Calu3 (cell line): ENCODE data around the gene DND1. TPM values are rescaled to one million over a fixed set of nuclear protein-coding genes. Genes with fewer than 3 reads are reported as not detected.
"Not testable (repeated sequence)": the region's sequence is repeated elsewhere in the genome, so short reads cannot be mapped to it uniquely, and the experiment has no call there.

Source experiments
- BruUV-seq: library from RNA; stranded (reverse); fragments of 400-500 nt; replicated peaks from 2 replicates; lab custom pipeline; 2021; lab: Mats Ljungman, UMichigan
- CTCF ChIA-PET: fragments of 300-600 bp; sonication (Branson Sonifier 250); formaldehyde crosslinking; loops from one replicate; lab custom pipeline; 2022; ENCODE audit warnings: antibody characterized with exemption; lab: Charles Lee
- DNase-seq: peaks from one replicate; pipeline ENCODE4 v3.0.0; 2022
- H3K27ac Mint-ChIP-seq: one replicate; pipeline ENCODE4 v1.8.0; 2022; ENCODE audit warnings: mixed read lengths; ENCODE audit not compliant: unreplicated experiment
- H3K27me3 Mint-ChIP-seq: one replicate; pipeline ENCODE4 v1.8.0; 2022; ENCODE audit warnings: mixed read lengths; ENCODE audit not compliant: unreplicated experiment
- H3K36me3 Mint-ChIP-seq: one replicate; pipeline ENCODE4 v1.8.0; 2022; ENCODE audit warnings: mild to moderate bottlenecking, moderate library complexity, mixed read lengths; ENCODE audit not compliant: insufficient read depth, unreplicated experiment
- H3K4me1 Mint-ChIP-seq: one replicate; pipeline ENCODE4 v1.8.0; 2022; ENCODE audit warnings: mild to moderate bottlenecking, low read depth, mixed read lengths; ENCODE audit not compliant: unreplicated experiment
- H3K4me3 Mint-ChIP-seq: one replicate; pipeline ENCODE4 v1.8.0; 2022; ENCODE audit warnings: mild to moderate bottlenecking, low read depth, moderate library complexity, mixed read lengths; ENCODE audit not compliant: unreplicated experiment
- H3K9me3 Mint-ChIP-seq: one replicate; pipeline ENCODE4 v1.8.0; 2022; ENCODE audit warnings: low read depth, mixed read lengths; ENCODE audit not compliant: unreplicated experiment
- CTCF ChIP-seq: fragments of 200-600 bp; IDR thresholded peaks from one replicate; pipeline ENCODE4 v1.8.0; 2022; ENCODE audit warnings: antibody characterized with exemption; ENCODE audit not compliant: unreplicated experiment
- intact Hi-C: fragments of 100-400 bp; cut with micrococcal nuclease; formaldehyde crosslinking; loops from one replicate; pipeline ENCODE4 v1.10.0; 2022; ENCODE audit not compliant: unreplicated experiment
- total RNA-seq: library from RNA; stranded (reverse); gene quantifications from 2 replicates; pipeline ENCODE4 v1.2.3, GENCODE V29; 2022

DND1 gene
- total RNA-seq, 1 experiment from 2014 or later = 2.9 TPM

GRCh38 chr5:140664359-140665119, 8.8 kb downstream of the DND1 start, which contains the start of gene WDR55:
WDR55 (plus strand) TSS chr5:140664904; CDS start chr5:140664913, 9 bp downstream.
- H3K4me1 Mint-ChIP-seq = peaks cover 23% of the 10 kb centered on the region
- peak; percentile 98 for DNase-seq
- H3K36me3 Mint-ChIP-seq = peaks cover 74% of the 10 kb centered on the region
- H3K4me3 Mint-ChIP-seq = peak within 1 kb of the TSS; percentile 100
- TSS peak; percentile 86 for BruUV-seq
- H3K9me3 Mint-ChIP-seq = peaks cover 3% of the 10 kb centered on the region
- no peak for TF ChIP-seq CTCF
- H3K27ac Mint-ChIP-seq = peak within 1 kb of the TSS; percentile 91
- CTCF ChIA-PET = interaction anchor here (1.0 to 1.7 kb wide), 2 partner anchors 17 to 54 kb away, joined by 3 to 4 read pairs; partner anchors contain the start of genes IK and NDUFA2
- intact Hi-C loops = loop anchor here (1.0 to 2.0 kb wide), 2 partner anchors 27 to 54 kb away; partner anchors contain the start of genes HARS1 and HARS2
- no peaks in the 10 kb centered on the region for H3K27me3 Mint-ChIP-seq

- Mint-ChIP-seq H3K4me1 (peaks cover 24% of the 10 kb centered on the region), H3K4me3 (peak overlapping the region; percentile 100), H3K9me3 (peaks cover 3% of the 10 kb centered on the region), H3K27ac (peak overlapping the region; percentile 91), H3K27me3 (no peaks in the 10 kb centered on the region), H3K36me3 (peaks cover 69% of the 10 kb centered on the region)
- BruUV-seq = no TSS peak
- intact Hi-C loops = loop anchor here (1.0 to 2.0 kb wide), 2 partner anchors 27 to 55 kb away; partner anchors contain the start of genes HARS1 and HARS2
- no peak for TF ChIP-seq CTCF
- DNase-seq = no peak
- CTCF ChIA-PET = interaction anchor here (1.7 kb wide), 1 partner anchor 17 kb away, joined by 4 read pairs; the partner anchor contains the start of genes IK and NDUFA2
Measured at GRCh38 chr5:140664030-140664358, 9.4 kb downstream of the DND1 start.

- intact Hi-C loops, H3K4me3 Mint-ChIP-seq, H3K27me3 Mint-ChIP-seq, H3K27ac Mint-ChIP-seq, BruUV-seq, H3K9me3 Mint-ChIP-seq, CTCF ChIA-PET, H3K4me1 Mint-ChIP-seq, DNase-seq: not testable (repeated sequence)
- peaks cover 62% of the 10 kb centered on the region for H3K36me3 Mint-ChIP-seq
Measured at GRCh38 chr5:140660371-140660770, 13.0 kb downstream of the DND1 start.

GRCh38 chr5:140658870-140659269, 14.5 kb downstream of the DND1 start:
- no peaks in the 10 kb centered on the region for H3K27me3 Mint-ChIP-seq
- no peaks in the 10 kb centered on the region for H3K9me3 Mint-ChIP-seq
- H3K4me1 Mint-ChIP-seq = peaks cover 7% of the 10 kb centered on the region
- no peak overlapping the region for H3K27ac Mint-ChIP-seq
- no peak overlapping the region for H3K4me3 Mint-ChIP-seq
- CTCF ChIA-PET = interaction anchor here (2.2 kb wide), 1 partner anchor 11 kb away, joined by 4 read pairs; the partner anchor contains the start of genes IK and NDUFA2
- DNase-seq = no peak
- H3K36me3 Mint-ChIP-seq = peaks cover 58% of the 10 kb centered on the region
- no peak for TF ChIP-seq CTCF
- no TSS peak for BruUV-seq
- intact Hi-C loops = no loop called here
